HepG2 (cell line): ENCODE results near the gene ZNF606.

Experiments
- ARHGAP35 ChIP-seq: sonication (generic); formaldehyde crosslinking; IDR thresholded peaks from 2 replicates; pipeline ENCODE4 v1.9.0; 2022; ENCODE audit warnings: mild to moderate bottlenecking, inconsistent platforms, moderate library complexity, missing genetic modification reagents, borderline replicate concordance
- CREBL2 ChIP-seq: sonication (generic); formaldehyde crosslinking; IDR thresholded peaks from 2 replicates; pipeline ENCODE4 v1.8.1; 2023; ENCODE audit warnings: missing genetic modification reagents, mild to moderate bottlenecking, borderline replicate concordance
- CTCF ChIP-seq: sonication (generic); formaldehyde crosslinking; IDR thresholded peaks from 2 replicates; pipeline ENCODE4 v1.5.0; 2020; ENCODE audit warnings: mild to moderate bottlenecking, missing genetic modification reagents, moderate library complexity
- HOXA7 ChIP-seq: sonication (generic); formaldehyde crosslinking; IDR thresholded peaks from 2 replicates; pipeline ENCODE4 v1.8.1; 2022; ENCODE audit warnings: mild to moderate bottlenecking, missing genetic modification reagents, moderate library complexity
- IRF9 ChIP-seq: sonication (generic); formaldehyde crosslinking; IDR thresholded peaks from 2 replicates; pipeline ENCODE4 v1.8.0; 2022; ENCODE audit warnings: missing genetic modification reagents, mild to moderate bottlenecking, borderline replicate concordance
- MED1 ChIP-seq: sonication (generic); formaldehyde crosslinking; IDR thresholded peaks from 2 replicates; pipeline ENCODE4 v1.4.0; 2020; ENCODE audit warnings: missing genetic modification reagents
- MYNN ChIP-seq: sonication (generic); formaldehyde crosslinking; IDR thresholded peaks from 2 replicates; pipeline ENCODE4 v1.4.0; 2020; ENCODE audit warnings: mild to moderate bottlenecking, low read depth, missing genetic modification reagents
- POLR2A ChIP-seq, 2 experiments: IDR thresholded peaks; 2 replicates each; pipeline ENCODE4 v1.6.1; 2011; ENCODE audit warnings: low read depth in 2 of 2, low read length in 2 of 2, mild to moderate bottlenecking in 1 of 2, moderate library complexity in 1 of 2; ENCODE audit not compliant: insufficient read depth in 1 of 2
- SMAD1 ChIP-seq: sonication (generic); formaldehyde crosslinking; IDR thresholded peaks from 2 replicates; pipeline ENCODE4 v1.4.0; 2020; ENCODE audit warnings: missing genetic modification reagents, low read depth, mild to moderate bottlenecking, borderline replicate concordance
- ZC3H13 ChIP-seq: sonication (generic); formaldehyde crosslinking; IDR thresholded peaks from 2 replicates; pipeline ENCODE4 v1.8.1; 2023; ENCODE audit warnings: mild to moderate bottlenecking, missing genetic modification reagents, moderate library complexity
- ZNF343 ChIP-seq: sonication (generic); formaldehyde crosslinking; IDR thresholded peaks from 2 replicates; pipeline ENCODE4 v1.4.0; 2020; ENCODE audit warnings: mild to moderate bottlenecking, missing genetic modification reagents
- ZNF513 ChIP-seq: sonication (generic); formaldehyde crosslinking; conservative IDR thresholded peaks from 2 replicates; pipeline ENCODE4 v1.5.0; 2020; ENCODE audit warnings: missing genetic modification reagents
- ZNF788 ChIP-seq: sonication (generic); formaldehyde crosslinking; IDR thresholded peaks from 2 replicates; pipeline ENCODE4 v1.5.0; 2020; ENCODE audit warnings: mild to moderate bottlenecking, missing genetic modification reagents, borderline replicate concordance

GRCh38 chr19:58003174-58003828 lies 681 bp upstream of the ZNF606 start:
- TF ChIP-seq POLR2A (IDR thresholded peaks at IDR 0.05; ENCODE audit: insufficient read depth in 1 of 2, low read depth in 2 of 2, low read length in 2 of 2) (no peak), CTCF (CRISPR knock-in tag) (no peak), SMAD1 (no peak), MYNN (CRISPR knock-in tag) (no peak), ARHGAP35 (CRISPR knock-in tag) (no peak), CREBL2 (CRISPR knock-in tag) (no peak), IRF9 (CRISPR knock-in tag) (no peak), ZNF513 (no peak), MED1 (CRISPR knock-in tag) (no peak), ZNF788 (CRISPR knock-in tag) (no peak), ZC3H13 (CRISPR knock-in tag) (no peak), HOXA7 (CRISPR knock-in tag) (no peak), ZNF343 (CRISPR knock-in tag) (no peak)
